ENCODE measurements around the gene PDF. TPM values are rescaled to one million over a fixed set of nuclear protein-coding genes. Genes with fewer than 3 reads are reported as not detected.

PDF gene
- total and polyA plus RNA-seq, 2 of the 13 experiments (the other 11 are each of a cell fraction or from before 2014, with no cell fraction given), result 12.4 to 48.8 TPM

GRCh38 chr16:69339289-69340094 is 9.1 kb upstream of the PDF start, which contains the start of the genes COG8 and NIP7 (continued):
- TF ChIP-seq CREM (IDR thresholded peaks at IDR 0.05), result peak; percentile 94
- no peak; the same call in 1 of the 2 replicates for TF ChIP-seq CREM (CRISPR knock-in tag; IDR thresholded peaks at IDR 0.05)
- TF ChIP-seq SP2 (CRISPR knock-in tag; IDR thresholded peaks at IDR 0.05), result peak; percentile 65; the same call in 1 of the 2 replicates
- TF ChIP-seq ZNF720 (CRISPR knock-in tag; IDR thresholded peaks at IDR 0.05), result no peak
- no peak; the same call in 1 of the 2 replicates for TF ChIP-seq ZNF746 (CRISPR knock-in tag; IDR thresholded peaks at IDR 0.05)
- TF ChIP-seq HIVEP1 (CRISPR knock-in tag; IDR thresholded peaks at IDR 0.05), result peak; percentile 92
- peak; percentile 93 for TF ChIP-seq AGO2 (optimal IDR thresholded peaks at IDR 0.05; ENCODE audit: low read depth, low read length)
- TF ChIP-seq SCMH1 (CRISPR knock-in tag; IDR thresholded peaks at IDR 0.05; ENCODE audit: borderline replicate concordance), result no peak
- TF ChIP-seq SALL1 (CRISPR knock-in tag; IDR thresholded peaks at IDR 0.05), result peak; percentile 89; the same call in 1 of the 2 replicates
- no peak for TF ChIP-seq KDM1A (CRISPR knock-in tag; IDR thresholded peaks at IDR 0.05)
- TF ChIP-seq ATF6 (CRISPR knock-in tag; conservative IDR thresholded peaks at IDR 0.05), result no peak; the same call in 1 of the 2 replicates
- no peak for TF ChIP-seq ZNF703 (CRISPR knock-in tag; IDR thresholded peaks at IDR 0.05; ENCODE audit: borderline replicate concordance)
- no peak for TF ChIP-seq ZMAT5 (CRISPR knock-in tag; IDR thresholded peaks at IDR 0.05; ENCODE audit: borderline replicate concordance, low read depth)
- 0 out of 2 replicates have a peak, but pooled peaks have one; percentile 83 for TF ChIP-seq THYN1 (CRISPR knock-in tag; IDR thresholded peaks at IDR 0.05; ENCODE audit: borderline replicate concordance, low read depth)
- peak; percentile 68 for TF ChIP-seq KDM4B (CRISPR knock-in tag; IDR thresholded peaks at IDR 0.05)
- peak; percentile 76; the same call in 1 of the 2 replicates for TF ChIP-seq TFDP1 (CRISPR knock-in tag; IDR thresholded peaks at IDR 0.05; ENCODE audit: borderline replicate concordance)
- peak; percentile 96 for TF ChIP-seq ZFP90 (CRISPR knock-in tag; IDR thresholded peaks at IDR 0.05; ENCODE audit: borderline replicate concordance)
- peak; percentile 82 for TF ChIP-seq IKZF4 (CRISPR knock-in tag; IDR thresholded peaks at IDR 0.05; ENCODE audit: borderline replicate concordance, low read depth, not compliant biosample characterization)
- 0 out of 2 replicates have a peak, but pooled peaks have one; percentile 16 for TF ChIP-seq ZBTB7B (CRISPR knock-in tag; IDR thresholded peaks at IDR 0.05)
- TF ChIP-seq ZNF563 (CRISPR knock-in tag; IDR thresholded peaks at IDR 0.05), result peak; percentile 96
- 0 out of 2 replicates have a peak, but pooled peaks have one; percentile 36 for TF ChIP-seq HHEX (CRISPR knock-in tag; IDR thresholded peaks at IDR 0.05)
- TF ChIP-seq ZNF790 (CRISPR knock-in tag; IDR thresholded peaks at IDR 0.05; ENCODE audit: borderline replicate concordance), result no peak
- peak; percentile 16; the same call in 1 of the 2 replicates for TF ChIP-seq ZNF251 (CRISPR knock-in tag; IDR thresholded peaks at IDR 0.05)
